Measurements from ENCODE around the gene HELQ.
"Not testable (repeated sequence)": the region's sequence is repeated elsewhere in the genome, so short reads cannot be mapped to it uniquely, and the experiment has no call there.

HELQ gene

GRCh38 chr4:83431200-83431599 is 24.4 kb downstream of the HELQ start:
- no peak for DNase-seq (ENCODE audit: low read depth)

GRCh38 chr4:83418211-83418610 is 37.4 kb downstream of the HELQ start:
- in situ Hi-C loops (cut with HindIII; ENCODE audit: low sequenced_read_pairs): no loop called here
- TF ChIP-seq, protein P1, sequence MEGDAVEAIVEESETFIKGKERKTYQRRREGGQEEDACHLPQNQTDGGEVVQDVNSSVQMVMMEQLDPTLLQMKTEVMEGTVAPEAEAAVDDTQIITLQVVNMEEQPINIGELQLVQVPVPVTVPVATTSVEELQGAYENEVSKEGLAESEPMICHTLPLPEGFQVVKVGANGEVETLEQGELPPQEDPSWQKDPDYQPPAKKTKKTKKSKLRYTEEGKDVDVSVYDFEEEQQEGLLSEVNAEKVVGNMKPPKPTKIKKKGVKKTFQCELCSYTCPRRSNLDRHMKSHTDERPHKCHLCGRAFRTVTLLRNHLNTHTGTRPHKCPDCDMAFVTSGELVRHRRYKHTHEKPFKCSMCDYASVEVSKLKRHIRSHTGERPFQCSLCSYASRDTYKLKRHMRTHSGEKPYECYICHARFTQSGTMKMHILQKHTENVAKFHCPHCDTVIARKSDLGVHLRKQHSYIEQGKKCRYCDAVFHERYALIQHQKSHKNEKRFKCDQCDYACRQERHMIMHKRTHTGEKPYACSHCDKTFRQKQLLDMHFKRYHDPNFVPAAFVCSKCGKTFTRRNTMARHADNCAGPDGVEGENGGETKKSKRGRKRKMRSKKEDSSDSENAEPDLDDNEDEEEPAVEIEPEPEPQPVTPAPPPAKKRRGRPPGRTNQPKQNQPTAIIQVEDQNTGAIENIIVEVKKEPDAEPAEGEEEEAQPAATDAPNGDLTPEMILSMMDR (IDR thresholded peaks at IDR 0.05; ENCODE audit: low read depth, low read length, missing control alignments): no peak
- H3K4me3 ChIP-seq (ENCODE audit: low read depth, low read length): no peak overlapping the region
- no peak for DNase-seq (ENCODE audit: low read depth)

More at GRCh38 chr4:83431200-83431599, 24.4 kb downstream of the HELQ start:
- no peak overlapping the region for H3K4me3 ChIP-seq (ENCODE audit: low read depth, low read length)
- in situ Hi-C loops (cut with HindIII; ENCODE audit: low sequenced_read_pairs): no loop called here
- TF ChIP-seq, protein P1 (IDR thresholded peaks at IDR 0.05; ENCODE audit: low read depth, low read length, missing control alignments): no peak

DNA sequence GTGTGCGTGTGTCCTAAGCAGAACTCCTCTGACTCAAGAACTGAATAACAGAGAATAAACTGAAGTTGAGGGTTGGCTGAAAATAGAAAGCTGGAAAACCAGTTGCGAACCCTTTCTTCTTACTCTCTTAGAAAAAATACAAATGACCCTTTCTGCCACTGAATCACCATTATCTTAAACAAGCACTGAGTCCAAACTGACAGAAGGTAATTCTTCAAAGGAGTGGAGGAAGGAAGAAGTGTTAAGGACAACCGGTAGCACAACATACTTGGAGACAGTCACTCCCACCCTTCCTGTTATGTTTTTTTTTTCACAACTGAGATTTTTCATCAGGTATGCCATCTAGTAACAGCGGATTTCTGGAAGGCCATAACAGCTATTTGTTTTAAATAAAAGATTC is 38.1 kb downstream of the HELQ start:
- in situ Hi-C loops (cut with HindIII; ENCODE audit: low sequenced_read_pairs): no loop called here
- no peak for DNase-seq (ENCODE audit: low read depth)
- TF ChIP-seq, protein P1 (IDR thresholded peaks at IDR 0.05; ENCODE audit: low read depth, low read length, missing control alignments): no peak
- no peak overlapping the region for H3K4me3 ChIP-seq (ENCODE audit: low read depth, low read length)

- no peak for DNase-seq (ENCODE audit: low read depth)
- TF ChIP-seq, protein P1 (IDR thresholded peaks at IDR 0.05; ENCODE audit: low read depth, low read length, missing control alignments): no peak
- in situ Hi-C loops (cut with HindIII; ENCODE audit: low sequenced_read_pairs): no loop called here
- H3K4me3 ChIP-seq (ENCODE audit: low read depth, low read length): no peak overlapping the region
Measured at GRCh38 chr4:83413676-83414075, 41.9 kb downstream of the HELQ start.

- no peak for DNase-seq (ENCODE audit: low read depth)
- no peak overlapping the region for H3K4me3 ChIP-seq (ENCODE audit: low read depth, low read length)
- in situ Hi-C loops (cut with HindIII; ENCODE audit: low sequenced_read_pairs): no loop called here
- TF ChIP-seq, protein P1 (IDR thresholded peaks at IDR 0.05; ENCODE audit: low read depth, low read length, missing control alignments): no peak
Measured at GRCh38 chr4:83408908-83409307, 46.7 kb downstream of the HELQ start.

DNA sequence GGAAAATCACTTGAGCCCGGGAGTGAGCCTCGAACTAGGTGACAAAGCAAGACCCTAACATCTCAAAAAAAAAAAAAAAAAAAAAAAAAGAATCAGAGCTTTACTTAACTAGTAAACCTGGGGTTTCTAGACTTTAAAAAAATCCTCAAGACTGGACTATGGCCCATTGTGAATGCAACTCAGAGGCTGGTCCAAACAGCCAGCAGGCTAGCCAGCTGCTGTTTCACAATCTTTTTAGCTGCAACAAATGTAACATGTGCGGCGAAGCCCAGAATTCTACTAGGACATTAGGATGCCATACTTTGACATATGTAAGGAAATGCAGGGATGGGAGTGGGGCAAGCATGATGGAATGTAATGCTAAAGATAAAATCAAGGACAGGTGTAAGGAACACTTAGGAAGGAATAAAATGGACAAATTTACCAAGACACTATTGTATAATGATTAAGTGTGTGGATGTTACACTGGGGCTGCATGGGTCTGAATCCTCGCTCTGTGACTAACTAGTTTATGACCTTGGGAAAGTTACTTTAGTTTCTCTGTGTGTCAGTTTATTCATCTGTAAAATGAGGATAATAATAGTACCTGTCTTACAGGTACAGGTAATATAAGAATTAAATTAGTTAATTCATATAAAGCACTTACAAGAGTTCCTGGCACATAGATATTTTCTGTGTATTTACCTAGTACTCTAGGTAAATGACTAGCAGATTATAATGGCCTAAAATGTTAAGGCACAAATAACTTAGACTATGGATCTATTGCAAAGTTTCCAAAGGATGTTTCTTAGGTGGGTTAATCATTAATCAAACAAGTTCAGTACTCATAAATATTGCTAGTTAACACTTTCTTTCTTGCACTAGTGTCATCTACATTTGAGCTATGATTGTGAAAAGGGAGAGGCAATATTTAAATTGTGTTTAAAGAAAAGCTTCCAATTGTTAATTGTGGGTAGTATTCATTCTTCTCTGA is 49.5 kb downstream of the HELQ start:
- in situ Hi-C loops (cut with HindIII; ENCODE audit: low sequenced_read_pairs): no loop called here
- TF ChIP-seq, protein P1 (IDR thresholded peaks at IDR 0.05; ENCODE audit: low read depth, low read length, missing control alignments): no peak
- no peak overlapping the region for H3K4me3 ChIP-seq (ENCODE audit: low read depth, low read length)
- DNase-seq (ENCODE audit: low read depth): no peak

- in situ Hi-C loops (cut with HindIII; ENCODE audit: low sequenced_read_pairs); DNase-seq (ENCODE audit: low read depth); H3K4me3 ChIP-seq (ENCODE audit: low read depth, low read length): not testable (repeated sequence)
Measured at GRCh38 chr4:83398158-83398557, 57.5 kb downstream of the HELQ start.
